Stimulated activated CD8-positive, alpha-beta memory T cell treated with anti-CD3 and anti-CD28 coated beads, Interleukin-12 subunit alpha, Interleukin-12 subunit beta, amount 100 ng/mL, for 1 hour (primary cell): ENCODE results near the gene MYO7A.

Source experiments
- DNase-seq: peaks from one replicate; pipeline ENCODE4 v3.0.0-alpha.2; 2020; ENCODE audit warnings: low read depth

MYO7A gene

DNA sequence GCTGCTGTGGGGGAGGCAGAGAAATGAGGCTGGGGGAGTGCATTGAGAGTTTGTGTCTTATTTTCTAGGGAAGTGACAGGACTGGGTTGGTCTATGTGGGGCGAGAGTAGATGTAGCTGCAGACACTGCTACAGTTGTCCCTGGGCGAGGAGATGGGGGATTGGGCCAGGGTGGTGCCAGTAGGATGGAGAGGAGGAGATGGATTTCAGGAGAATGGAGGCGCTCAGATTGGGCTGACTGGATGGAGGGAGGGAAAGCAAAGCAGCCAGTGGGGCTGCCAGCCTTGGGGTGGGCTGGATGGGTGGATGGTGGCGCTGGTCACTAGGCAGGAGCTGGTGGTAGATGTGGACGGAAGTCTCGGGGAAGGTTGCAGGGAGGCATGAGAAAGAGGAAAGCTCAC lies 16.1 kb upstream of the MYO7A start:
- DNase-seq = no peak

DNA sequence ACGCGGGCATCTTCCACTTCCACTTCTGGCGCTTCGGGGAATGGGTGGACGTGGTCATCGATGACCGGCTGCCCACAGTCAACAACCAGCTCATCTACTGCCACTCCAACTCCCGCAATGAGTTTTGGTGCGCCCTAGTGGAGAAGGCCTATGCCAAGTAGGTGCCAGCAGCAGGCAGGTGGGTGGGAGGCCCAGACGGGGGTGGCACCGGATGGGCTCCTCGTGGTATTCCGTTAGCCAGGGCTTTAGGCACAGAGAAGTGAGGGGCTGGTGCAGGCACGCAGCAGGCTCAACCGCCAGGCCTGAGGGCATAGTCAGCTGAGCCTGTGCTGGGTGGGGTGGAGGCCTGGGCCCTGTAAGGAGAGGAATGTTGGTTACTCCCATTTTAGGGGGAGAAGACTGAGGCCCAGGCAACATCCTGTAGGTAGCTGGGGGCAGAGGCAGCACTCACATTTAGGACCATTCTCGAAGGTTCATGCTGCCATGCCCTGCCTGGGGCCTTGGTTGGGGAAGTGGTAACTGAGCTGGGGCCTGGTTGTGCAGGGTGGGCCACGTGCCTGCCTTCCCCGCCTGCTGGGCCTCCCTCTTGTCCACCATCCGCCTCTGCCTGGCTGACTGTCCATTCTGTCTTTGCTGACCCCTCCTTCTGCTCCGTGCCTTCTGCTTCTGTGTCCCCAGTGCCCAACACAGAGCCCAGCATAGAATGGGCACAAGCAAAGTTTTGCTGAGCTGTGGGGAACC lies 15.2 kb upstream of the MYO7A start:
- DNase-seq = no peak

DNA sequence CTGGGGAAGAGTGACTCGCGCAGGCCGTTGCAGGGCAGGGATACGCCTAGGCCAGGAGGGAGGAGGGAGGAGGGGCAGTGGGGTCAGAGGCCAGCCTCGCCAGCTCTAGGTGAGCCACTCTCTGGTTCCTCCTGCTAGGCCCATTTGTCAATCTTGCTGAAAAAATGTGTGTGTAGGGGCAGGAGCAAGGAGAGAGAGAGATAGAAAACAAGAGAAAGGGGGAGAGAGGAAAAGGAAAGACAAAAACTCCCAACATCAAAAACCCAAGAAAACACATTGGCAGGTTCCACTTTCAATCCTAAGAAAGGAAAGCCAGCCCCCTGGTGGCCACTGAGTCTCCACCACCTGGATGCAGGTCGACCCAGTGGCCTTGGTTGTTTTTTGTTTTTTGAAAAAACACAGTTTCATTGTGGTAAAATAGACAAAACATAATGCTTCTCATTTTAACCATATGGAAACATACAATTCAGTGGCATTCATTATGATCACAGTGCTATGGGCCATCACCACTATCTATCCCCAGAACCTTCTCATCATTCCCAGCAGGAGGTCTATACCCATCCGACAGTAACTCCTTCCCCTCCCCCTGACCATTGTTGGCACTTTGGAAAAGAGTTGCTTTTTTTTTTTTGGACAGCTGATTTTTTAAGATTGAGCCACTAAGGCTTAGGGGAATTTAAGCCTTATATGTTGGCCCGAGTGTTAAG lies 14.5 kb upstream of the MYO7A start:
- DNase-seq = no peak

- DNase-seq = no peak
Measured at GRCh38 chr11:77114089-77114463, 14.0 kb upstream of the MYO7A start.

DNA sequence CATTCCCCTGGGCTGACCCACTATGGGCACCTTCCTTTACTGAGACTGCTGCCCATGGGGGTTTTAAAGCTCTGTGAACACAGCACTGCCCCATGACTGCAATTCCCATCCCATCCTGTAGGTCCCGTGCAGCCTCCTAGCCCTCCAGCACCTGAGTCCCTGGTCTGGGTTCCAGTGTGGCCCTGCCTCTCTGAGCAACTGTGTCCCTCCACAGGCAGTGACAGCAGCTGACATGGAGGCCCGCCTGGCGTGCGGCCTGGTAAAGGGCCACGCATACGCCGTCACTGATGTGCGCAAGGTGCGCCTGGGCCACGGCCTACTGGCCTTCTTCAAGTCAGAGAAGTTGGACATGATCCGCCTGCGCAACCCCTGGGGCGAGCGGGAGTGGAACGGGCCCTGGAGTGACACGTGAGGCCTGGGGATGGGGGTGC lies 12.8 kb upstream of the MYO7A start:
- no peak for DNase-seq

DNA sequence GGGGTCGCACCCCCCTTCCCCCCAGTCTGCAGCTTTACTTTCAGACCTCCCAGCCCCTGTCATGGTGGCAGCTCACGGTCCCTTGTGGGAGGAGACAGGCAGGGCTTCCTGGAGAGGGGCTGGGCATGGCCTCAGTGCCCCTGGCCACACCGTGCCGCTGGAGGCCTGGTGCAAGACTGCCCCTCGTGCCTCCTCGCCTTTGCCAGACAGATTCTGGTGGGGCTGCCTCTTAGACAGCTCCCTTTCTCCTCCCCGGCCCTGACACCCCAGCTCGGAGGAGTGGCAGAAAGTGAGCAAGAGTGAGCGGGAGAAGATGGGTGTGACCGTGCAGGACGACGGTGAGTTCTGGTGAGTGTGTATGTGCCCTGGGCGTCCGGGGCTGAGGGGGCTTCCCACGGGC lies 12.1 kb upstream of the MYO7A start:
- no peak for DNase-seq

DNA sequence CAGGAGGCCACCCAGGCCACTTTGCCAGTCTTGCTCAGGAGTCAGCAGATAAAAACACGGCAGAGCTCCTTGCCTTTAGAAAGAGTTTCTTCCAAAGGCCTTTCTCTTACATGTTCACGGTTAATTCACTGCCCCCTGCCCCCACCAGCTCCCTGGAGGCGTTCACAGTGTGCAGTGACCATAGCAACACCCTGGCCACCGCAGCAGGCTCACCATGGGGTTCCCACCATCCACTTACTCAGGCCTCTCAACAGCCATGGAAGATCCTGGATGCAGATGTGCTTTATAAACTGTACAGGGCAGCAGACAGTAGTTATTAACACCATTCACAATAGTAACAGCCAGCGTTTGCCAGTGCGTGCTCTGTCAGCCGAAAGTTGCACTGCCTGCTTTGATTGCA lies 10.6 kb upstream of the MYO7A start:
- no peak for DNase-seq

DNA sequence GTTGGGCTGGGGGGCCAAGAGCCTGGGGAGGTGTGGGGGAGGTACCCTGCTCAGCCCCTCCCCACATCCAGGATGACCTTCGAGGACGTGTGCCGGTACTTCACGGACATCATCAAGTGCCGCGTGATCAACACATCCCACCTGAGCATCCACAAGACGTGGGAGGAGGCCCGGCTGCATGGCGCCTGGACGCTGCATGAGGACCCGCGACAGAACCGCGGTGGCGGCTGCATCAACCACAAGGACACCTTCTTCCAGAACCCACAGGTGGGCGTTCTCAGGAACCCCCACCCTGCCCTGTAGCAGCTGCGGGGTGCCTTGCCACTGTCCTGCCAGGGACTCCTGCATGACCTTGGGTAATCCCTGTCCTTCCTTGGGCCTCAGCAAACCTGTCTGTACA lies 10.0 kb upstream of the MYO7A start:
- no peak for DNase-seq

DNA sequence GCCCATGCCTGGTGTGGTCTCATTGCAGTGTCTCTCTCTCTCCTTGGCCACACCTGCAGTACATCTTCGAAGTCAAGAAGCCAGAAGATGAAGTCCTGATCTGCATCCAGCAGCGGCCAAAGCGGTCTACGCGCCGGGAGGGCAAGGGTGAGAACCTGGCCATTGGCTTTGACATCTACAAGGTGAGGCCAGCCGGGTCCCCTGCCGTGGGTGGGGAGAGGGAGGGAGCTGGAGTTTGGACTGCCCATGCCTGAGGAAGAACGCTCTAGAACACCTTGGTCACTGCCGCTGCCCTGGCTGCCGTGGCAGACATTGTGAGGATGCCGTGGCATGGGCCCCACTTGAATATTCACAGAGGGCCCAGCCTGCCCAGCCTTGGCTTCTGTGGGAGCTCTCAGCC lies 9.1 kb upstream of the MYO7A start:
- no peak for DNase-seq

GRCh38 chr11:77119531-77119936 lies 8.5 kb upstream of the MYO7A start:
- no peak for DNase-seq

DNA sequence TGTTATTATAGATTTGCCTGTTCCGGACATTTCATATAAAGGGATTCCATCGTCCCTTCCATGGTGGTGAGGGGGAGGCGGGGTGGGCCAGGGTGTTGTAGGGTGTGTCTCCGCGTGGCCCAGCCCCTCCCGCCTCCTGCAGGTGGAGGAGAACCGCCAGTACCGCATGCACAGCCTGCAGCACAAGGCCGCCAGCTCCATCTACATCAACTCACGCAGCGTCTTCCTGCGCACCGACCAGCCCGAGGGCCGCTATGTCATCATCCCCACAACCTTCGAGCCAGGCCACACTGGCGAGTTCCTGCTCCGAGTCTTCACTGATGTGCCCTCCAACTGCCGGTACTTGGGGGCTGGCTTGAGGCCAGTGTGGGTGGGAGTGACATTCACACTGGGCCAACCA lies 7.5 kb upstream of the MYO7A start:
- no peak for DNase-seq

DNA sequence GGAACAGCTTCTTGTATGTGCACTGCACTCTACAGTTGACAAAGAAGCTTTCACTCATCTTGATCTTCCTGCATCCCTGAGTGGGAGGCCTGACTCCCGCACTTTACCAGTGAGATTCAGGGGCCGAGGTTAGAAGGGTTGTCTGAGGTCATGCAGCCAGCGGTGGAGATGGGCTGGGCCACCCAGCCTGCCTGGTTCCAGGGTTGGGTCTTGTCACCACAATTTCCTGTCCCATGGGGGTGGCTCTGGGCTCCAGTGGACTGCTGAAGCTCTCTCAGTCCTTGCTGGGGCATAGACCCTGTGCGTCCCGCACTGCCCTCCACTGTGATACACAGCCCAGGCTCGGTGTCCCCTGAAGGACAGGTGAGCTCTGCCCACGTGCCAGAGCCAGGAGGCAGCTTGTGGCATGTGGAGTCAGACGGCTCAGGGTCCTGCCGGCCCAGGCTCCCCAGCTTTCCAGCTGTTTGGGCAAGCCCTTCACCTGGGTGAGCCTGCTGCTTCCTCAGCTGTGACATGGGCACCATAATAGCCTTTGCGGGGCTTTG lies 6.9 kb upstream of the MYO7A start:
- no peak for DNase-seq

DNA sequence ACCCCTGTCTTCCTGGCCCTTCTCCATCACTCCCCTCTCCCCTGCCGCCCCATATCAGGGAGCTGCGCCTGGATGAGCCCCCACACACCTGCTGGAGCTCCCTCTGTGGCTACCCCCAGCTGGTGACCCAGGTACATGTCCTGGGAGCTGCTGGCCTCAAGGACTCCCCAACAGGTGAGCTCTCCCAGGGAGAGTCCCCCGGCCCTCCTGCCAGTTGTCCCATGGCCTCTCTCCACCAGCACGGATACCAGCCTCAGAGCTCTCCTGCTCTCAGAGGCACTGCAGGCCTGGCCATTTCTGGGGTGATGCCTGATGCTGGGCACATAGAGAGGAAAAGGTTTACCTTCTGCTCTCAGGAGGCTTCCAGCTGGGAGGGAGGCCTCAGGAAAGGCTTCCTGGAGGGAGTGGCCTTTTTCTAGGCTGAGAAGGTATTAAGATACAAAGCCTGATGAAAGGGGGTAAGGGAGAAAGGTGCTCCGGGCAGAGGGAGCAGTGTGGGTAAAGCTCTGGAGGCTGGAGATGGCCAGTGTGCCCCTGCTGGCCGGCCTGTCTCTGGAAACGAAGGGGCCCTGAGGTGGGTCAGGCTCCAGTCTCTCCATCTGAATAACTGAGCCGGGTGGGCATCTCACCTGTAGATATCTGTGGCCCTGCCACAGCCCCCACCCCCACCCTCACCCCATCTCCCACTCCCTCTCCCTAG lies 6.0 kb upstream of the MYO7A start:
- no peak for DNase-seq

DNA sequence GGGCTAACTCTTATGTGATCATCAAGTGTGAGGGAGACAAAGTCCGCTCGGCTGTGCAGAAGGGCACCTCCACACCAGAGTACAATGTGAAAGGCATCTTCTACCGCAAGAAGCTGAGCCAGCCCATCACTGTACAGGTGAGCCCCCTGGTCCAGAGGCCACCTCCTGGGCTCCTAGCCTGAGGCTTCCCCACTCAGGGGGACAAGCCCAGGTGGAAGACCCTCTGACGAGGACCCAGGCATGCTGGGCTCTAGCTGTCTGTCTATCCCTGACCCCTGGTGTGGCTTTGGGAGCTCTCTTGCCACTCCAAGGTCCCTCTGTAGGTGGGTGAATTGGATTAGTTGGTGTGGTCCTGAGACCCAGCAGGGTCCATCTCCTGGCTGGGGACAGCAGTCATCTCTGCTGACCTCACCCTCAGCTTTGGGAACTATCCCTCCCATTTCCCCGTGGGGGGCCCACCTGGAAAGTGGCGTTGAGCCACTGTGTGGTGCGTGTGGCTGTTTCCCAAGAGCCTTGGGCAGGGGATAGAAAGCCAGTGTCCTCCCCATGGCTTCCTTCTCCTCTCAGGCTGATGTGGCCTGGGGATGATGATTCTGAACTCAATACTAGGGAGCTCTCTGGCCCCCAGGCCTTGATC lies 5.4 kb upstream of the MYO7A start:
- DNase-seq = no peak

DNA sequence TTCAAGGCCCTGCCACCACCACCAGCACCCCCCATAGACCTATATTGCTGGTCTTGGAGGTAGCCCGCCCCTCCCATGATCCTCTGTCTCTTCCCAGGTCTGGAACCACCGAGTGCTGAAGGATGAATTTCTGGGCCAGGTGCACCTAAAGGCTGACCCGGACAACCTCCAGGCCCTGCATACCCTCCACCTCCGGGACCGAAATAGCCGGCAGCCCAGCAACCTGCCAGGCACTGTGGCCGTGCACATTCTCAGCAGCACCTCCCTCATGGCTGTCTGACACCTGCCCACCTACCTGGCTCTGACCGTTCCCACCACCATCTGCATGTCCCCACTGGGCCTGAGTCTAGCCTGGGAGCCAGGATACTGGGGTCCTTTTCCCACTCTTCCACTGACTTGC lies 4.5 kb upstream of the MYO7A start:
- no peak for DNase-seq

GRCh38 chr11:77124041-77124440 lies 4.0 kb upstream of the MYO7A start:
- no peak for DNase-seq

- no peak for DNase-seq
Measured at GRCh38 chr11:77124488-77124887, 3.6 kb upstream of the MYO7A start.

- no peak for DNase-seq
Measured at GRCh38 chr11:77125191-77125590, 2.9 kb upstream of the MYO7A start.

DNA sequence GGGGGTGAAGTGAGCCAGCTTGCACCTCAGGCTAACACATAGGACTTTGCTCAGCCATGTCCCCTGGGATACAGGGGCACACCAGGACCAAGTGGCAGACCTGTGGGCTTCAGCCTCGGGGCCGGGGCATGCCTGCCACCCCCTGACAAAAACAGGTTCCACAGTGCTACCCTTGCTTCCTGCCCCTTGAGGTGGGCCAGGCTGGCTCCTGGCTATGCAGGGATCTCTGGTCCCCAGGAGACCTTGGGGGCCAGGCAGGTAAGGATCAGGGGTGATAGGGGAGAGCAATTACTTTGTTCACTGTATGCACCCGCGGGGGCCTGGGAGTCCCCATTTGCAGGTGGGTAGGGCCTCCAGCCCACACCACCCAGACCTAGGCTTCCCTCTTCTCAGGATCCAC lies 2.4 kb upstream of the MYO7A start:
- DNase-seq = no peak

- no peak for DNase-seq
Measured at GRCh38 chr11:77126156-77126775, 1.8 kb upstream of the MYO7A start.

DNA sequence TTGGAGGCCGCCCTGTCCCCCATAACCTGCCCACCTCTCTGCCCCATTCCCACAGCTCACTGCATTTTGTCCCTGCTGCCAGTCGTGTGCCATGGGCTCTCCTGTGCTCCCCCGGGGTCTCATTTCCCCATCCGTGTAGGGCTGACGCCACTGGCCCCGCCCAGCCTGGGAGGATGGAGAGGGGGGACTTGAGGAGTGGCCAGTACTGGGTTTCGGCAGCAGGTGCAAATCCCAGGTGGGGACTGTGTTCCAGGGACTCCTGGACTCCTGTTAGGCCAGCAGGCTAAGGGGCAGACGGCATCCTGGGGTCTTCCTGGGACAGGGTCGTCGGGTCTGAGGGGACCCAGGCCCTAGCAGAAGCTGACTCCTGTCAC lies 1.2 kb upstream of the MYO7A start:
- DNase-seq = no peak

DNA sequence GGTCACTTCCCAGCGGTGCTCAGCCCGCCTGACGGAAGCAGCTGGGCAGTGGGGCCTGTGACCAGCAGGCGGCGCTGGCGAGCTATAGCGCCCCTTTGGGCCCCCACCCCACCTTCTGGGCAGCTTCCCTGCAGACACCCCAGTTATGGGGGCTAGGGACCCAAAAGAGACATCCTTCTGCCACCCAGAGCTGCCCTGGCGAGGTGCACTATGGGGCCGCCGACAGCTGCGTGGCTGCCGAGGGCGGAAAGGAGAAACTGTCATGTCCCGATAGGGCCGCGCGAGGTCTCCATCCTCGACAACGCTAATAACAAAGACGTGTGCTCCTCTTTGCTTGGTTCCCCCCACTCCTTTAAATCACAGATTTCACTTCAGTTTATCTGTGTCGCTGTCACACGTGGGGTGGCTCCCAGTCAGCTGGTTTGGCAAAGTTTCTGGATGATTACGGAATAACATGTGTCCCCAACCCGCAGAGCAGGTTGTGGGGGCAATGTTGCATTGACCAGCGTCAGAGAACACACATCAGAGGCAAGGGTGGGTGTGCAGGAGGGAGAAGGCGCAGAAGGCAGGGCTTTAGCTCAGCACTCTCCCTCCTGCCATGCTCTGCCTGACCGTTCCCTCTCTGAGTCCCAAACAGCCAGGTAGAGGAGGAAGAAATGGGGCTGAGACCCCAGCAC lies 673 bp upstream of the MYO7A start:
- peak; percentile 26 for DNase-seq
